HG02870 (cell line): ENCODE measurements around the gene EPB41L5.
"Not testable (repeated sequence)": the region's sequence is repeated elsewhere in the genome, so short reads cannot be mapped to it uniquely, and the experiment has no call there.

ENCODE experiments used
- ATAC-seq: cut with Tn5 transposase; IDR thresholded peaks from one replicate; pipeline ENCODE4 v1.9.1; 2021; ENCODE audit warnings: mild to moderate bottlenecking, moderate library complexity; ENCODE audit not compliant: unreplicated experiment

The EPB41L5 gene

DNA sequence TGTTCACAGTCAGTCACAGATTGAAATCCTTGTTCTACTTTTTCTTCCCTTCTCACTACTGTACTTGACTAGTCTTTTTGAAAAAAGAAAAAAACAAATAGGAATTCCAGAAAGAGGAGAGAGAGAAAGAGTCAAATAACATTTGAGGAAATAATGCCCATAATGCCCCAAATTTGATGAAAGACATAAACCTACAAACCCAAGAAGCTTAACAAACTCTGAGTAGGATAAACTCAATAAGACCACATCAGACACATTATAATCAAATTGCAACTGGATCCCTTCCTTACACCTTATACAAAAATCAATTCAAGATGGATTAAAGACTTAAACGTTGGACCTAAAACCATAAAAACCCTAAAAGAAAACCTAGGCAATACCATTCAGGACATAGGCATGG is 179.4 kb downstream of the EPB41L5 start:
- no peak for ATAC-seq

DNA sequence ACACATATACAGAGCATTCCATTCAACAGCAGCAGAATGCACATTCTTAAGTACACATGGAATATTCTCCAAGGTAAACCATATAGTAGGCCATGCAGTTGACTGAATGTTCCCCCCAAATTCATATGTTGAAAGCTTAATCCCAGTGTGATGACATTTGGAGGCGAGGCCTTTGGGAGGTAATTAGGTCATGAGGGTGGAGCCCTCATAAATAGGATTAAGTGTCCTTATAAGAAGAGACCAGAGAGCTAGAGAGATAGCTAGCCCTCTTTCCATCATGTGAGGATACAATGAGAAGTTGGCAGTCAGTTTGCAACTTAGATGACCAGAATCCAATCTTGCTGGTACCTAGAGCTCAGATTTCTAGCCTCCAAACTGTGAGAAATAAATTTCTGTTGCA is 182.7 kb downstream of the EPB41L5 start:
- no peak for ATAC-seq

DNA sequence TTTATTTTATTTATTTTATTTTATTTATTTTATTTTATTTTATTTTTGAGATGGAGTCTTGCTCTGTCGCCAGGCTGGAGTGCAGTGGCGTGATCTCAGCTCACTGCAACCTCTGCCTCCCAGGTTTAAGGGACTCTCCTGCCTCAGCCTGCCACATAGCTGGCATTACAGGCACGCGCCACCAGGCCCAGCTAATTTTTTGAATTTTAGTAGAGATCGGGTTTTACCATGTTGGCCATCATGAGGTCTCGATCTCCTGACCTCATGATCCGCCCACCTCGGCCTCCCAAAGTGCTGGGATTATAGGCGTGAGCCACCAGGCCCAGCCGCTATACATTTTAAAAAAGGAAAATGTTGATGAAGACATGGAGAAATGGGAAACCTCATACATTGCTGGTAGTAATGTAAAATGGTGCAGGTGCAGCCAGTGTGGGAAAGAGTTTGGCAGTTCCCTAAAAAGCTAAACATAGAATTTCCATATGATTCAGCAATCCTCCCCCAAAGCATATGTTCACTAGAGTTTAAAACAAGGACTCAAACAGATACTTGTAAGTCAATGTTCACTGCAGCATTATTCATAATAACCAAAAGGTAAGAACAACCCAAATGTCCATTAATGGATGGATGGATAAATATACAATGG is 187.1 kb downstream of the EPB41L5 start:
- ATAC-seq: not testable (repeated sequence)

DNA sequence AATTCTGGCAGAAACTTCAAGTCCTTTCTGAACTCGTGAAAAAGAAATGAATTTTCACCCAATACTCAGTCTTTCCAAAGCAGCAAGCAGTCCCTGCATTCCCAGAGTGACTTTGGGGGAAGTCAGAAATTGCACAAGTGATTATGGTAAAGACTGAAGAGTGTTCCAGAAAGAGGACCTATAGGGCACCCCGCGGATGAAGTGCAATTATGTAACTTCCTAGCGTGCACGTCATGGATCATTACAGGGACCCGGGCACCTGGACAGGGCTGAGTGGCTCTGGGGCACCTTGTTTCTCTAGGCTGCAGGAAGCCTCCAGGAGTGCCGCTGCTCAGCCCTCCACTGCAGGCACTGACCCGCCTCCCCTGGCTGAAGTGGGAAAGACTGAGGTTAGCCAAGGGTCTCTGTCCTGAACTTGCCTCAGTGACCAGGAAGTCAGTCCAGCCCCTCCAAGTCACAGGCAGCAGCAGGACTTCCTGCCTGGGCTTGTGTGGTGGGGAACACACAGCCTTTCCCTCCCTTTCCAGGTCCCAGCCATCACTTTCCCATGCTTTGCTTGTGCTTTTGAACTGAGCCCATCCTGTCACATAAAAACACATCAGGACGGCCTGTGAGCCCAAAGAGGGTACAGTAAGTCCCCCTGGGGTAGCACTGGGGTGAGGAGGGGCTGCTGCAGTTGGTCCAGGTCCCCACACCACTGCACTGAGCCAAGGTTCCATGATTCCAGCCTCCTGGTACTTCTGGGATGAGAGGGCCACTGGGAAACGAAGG is 190.6 kb downstream of the EPB41L5 start:
- ATAC-seq: no peak

DNA sequence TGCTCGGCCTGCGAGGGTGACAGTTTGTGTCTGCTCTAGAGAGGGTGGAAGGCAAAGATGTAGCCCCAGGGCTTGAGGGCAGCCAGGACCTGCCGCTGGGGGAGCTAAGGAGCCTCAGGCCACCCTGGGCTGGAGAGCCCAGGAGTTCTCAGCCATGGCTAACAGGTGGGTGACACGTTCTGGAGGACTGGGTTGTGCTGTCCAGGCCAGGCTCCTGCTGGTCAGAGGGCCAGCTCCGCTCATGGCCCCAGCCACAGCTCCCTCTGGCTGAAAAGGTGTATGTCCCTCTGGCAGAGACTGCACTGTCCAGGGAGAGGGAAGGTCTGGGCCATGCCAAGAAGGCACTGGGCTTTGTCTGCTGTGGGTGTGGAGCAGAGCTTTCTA is 191.1 kb downstream of the EPB41L5 start:
- ATAC-seq: no peak

DNA sequence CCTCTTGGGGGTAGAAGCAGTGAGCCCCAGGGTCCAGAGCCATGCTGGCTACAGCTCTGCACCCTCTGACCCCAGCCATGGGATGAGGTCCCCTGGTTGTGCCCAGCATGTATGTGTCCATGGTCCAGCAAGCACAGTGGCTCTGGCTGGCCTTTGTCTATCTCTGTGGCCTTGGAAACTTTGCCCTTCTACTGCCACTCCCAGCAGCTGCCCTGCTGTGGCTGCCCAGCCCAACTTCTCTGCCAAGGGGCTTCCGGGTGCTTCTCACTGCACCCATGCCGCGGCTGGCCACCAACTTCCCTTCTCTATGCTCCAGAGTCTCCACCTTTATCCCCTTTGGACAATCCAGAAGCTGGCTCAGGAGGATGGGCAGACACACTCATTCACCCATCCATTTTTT is 191.5 kb downstream of the EPB41L5 start:
- no peak for ATAC-seq

DNA sequence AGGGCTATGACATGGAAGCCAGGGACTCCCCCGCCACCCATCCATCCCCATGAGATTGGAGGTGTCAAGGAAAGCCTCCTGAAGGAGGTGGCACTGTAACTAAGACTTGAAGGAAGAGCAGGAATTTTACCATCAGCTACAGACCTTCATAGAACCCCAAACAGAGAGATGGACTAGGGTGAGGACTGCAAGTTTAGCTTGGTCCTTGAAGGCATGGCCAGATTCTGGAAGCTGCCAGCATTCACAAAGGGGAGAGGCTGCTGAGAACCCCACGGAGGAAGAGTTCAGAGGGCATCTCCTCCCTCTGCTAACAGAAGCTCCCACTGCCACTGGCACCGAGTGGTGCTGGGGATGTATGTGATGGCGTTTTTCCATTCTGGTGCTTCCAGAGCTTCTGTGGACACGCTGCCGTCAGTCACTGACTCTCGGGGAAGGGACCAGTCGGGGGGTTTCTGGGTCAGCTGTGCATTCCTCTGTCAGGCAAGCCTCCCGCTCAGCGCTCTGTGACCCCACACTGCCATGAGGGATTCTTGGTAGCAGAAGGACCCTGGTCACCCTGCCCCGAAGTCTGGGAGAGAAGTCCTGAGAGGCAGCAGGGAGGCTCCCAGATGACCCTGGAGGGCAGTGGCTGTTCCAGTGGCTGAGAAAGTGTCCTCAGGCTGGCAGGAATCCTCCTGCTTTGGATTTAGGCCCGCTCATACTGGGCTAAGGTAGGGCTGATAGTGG is 192.2 kb downstream of the EPB41L5 start:
- ATAC-seq: no peak

DNA sequence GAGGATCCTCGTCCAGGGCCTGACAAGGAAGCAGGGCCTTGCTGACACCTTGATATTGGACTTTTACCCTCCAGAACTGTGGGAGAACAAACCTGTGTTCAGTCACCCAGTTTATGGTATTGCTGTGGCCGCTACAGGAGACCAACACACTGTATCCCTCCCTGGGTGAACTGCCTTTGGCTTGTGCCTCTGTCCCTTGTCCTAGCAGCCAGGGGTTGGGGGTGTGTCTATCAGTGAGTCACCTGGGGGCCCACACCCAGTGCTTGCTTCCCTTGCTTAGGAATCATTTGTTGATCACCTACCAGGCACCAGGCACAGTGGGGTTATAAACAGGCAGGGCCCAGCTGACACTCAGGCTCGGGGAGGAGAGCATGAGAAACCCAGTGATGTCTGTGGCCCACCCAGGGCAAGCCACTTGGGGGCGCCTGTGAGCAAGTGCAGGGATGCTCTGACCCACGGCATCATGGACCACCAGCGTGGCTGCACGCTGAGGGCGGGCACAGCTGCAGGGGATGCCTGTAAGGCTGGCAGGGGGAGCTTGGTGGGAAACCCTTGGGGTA is 193.2 kb downstream of the EPB41L5 start:
- ATAC-seq: no peak

DNA sequence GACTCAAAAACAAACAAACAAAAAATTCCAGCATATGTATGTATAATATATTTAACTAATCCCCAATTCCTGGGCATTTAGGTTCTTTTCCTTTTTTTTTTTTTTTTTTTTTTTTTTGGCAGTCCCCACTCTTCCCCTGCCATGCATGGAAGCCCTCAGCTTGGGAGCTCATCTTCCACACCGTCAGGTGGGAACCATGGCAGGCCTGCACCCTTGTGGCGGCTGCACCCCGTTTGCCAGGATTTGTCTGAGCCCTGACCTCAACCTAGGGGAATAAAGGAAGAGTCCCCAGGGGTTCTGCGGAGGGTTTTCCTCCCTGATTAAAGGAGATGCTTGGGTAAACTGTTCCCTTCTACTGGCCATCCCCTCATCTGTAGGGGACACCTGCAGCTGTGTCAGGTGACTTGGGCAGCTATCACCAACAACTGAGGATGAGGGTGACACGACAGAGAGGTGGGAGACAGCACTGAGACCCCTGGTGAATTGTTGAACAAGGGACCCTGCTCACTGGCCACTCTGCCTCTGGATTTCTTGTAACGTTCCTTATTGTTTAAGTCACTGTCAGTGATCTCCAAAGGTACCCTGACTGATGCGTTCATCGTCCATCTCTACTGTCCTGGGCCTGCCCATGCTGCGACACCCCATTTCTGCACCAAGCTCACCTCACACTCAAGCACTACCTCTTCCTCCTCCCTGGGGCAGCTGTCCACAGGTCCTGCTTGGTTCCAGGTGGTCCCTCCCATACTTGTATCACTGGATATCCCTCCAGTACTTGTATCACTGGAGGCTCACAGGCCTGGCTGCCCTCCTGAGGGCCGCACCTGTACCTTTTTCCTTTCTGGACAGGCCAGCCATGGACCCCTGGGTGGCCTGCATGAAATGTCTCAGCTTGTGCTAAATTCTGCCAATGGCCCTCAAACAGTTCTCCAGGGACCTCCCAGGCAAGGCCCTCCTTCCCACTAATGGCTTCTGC is 195.8 kb downstream of the EPB41L5 start:
- no peak for ATAC-seq

DNA sequence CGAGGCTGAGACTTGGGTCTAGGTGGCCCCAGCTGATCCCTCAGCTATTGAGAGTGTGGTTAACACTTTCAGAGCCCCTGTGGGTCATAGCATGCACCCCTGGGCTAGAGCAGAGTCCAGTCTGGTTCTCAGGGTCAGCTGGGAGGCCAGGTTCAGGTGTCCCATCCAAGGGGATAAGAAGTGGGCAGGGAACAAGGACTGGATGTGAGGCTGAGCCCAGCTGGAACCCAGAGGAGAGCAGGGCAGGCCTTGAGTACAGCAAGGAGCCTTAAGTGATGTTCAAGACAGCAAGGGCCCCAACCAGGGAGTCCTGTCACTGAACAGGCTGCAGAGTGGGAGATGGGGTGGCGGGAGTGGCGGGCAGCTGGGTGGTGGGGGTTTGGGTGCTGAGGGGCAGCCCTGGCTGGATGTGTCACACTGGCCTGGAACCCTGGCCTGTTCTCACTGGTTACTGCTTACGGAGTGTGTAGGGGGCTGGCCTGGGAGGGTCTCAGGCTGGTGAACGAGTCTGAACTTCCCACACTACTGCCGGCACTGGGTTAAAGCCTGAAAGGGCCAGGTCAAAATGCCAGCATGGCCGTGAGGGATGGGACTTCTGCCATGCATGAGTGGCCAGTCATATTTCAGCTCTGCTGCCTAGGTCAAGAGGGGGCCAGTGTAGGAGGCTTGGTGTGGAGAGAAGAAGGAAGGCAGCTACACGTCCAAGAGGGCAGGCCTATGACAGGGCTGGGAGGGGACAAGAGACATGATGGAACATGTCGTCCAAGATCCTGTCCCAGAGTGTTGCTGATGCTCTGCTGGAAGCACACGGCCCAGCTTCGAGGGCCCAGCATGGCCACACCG is 196.8 kb downstream of the EPB41L5 start:
- no peak for ATAC-seq

DNA sequence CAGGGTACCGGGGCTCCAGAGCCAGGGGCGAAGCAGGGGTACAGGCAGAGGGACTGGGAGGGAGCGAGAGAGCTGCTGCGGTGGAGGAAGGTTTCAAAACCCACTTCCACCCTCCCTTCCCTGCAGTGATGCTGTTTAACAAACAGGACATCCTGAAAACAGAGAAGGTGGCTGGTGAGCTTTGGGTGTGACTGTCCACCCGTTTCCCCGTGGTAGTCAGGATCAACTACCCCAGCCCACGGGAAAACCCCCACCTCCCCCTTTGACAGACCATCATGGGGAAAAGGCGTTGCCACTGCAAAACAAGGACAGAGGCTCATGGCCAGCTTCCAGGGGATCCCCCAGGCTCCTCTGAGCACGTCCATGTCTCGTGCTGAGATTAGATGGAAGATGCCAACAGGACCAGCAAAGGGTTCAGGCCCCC is 197.4 kb downstream of the EPB41L5 start:
- no peak for ATAC-seq

DNA sequence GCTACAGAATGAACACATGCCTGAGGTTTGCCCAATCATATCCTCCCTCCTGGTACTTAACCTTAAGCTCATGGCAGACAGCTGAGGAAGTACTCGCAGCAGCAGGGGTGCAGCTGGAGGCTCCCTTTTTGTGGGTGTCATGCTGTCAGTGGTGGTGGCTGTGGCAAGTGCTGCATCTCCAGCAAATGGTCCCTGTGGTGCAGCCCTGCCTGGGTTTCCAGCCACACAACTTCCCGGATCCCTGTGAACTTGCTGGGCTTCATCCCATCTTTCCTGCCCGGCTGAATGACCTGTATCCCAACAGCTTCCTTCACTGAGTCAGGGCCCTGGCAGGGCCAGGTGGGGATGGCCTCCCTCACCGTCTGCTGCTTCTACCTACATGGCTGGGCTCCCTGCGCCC is 205.3 kb downstream of the EPB41L5 start:
- no peak for ATAC-seq

DNA sequence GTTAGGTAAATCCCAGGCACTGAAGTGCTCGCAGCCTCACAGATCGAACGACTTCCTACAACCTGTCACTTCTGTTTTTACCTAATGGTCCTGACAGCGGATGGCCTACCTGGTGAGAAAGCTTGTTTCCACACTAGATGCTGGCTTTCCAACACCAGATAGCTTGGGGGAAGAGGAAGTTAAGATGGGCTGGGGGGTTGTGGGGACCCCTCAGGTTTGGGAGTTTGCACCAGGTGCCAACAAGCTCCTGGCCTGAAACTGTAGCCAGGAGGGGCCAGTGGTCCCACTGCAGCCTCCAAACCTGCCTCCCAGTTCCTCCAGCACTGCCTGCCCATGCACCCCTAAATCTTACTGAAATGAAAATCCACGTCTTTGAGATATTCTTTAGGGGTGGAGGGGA is 206.4 kb downstream of the EPB41L5 start:
- no peak for ATAC-seq

DNA sequence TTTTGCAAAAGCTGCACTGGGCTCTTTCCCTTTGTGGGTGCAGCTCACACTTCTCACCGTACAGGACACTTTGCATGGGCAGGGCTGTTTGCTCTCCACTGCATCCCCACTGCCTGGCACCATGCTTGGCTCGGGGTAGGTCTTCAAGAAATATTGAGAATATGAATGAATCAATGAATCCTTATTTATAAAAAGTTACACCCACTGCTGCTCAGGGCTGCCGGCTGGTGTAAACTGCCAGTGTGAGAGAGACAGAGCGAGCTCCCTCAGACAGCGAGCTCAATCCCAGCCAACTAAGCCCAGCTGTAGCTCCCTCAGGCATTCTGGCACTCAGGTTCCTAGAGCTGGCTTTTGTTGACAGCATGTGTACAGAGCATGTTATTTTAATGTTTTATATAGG is 206.9 kb downstream of the EPB41L5 start:
- ATAC-seq: no peak

DNA sequence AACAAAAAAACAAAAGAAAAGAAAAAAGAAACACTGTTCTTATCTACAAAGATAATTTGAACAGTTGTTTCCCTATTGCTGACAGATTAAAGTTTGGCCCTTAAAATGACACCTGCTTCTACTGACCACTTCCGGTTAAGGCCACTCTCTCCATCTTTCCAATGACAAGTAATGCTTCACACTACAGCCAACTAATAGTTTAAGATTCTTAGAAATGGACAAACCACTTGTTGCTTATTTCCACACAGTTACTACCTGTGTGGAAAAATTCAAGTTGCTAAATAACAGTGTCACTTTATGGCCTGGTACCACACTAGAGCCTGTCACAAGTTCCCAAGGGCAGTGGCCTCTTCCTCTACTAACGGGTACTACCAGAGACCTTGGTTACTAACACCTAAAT is 207.9 kb downstream of the EPB41L5 start:
- no peak for ATAC-seq

DNA sequence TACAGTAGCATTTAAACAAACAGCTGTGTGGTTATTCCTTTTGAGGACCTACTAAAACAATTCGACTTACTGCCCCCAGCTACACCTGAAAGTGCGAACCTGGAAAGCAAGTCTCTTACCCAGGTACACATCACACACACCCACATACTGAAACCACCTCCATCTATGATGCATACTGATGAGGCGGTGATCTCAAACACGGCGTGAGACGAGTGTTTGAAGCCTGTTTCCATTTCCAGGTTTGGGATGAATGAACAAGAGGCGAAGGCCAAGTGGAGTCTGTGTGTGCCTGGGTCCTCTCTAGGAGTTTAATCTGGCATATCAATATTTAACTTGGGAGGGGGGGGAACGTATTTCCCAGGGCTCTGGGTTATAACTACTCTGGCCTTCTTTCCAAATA is 208.7 kb downstream of the EPB41L5 start:
- no peak for ATAC-seq

DNA sequence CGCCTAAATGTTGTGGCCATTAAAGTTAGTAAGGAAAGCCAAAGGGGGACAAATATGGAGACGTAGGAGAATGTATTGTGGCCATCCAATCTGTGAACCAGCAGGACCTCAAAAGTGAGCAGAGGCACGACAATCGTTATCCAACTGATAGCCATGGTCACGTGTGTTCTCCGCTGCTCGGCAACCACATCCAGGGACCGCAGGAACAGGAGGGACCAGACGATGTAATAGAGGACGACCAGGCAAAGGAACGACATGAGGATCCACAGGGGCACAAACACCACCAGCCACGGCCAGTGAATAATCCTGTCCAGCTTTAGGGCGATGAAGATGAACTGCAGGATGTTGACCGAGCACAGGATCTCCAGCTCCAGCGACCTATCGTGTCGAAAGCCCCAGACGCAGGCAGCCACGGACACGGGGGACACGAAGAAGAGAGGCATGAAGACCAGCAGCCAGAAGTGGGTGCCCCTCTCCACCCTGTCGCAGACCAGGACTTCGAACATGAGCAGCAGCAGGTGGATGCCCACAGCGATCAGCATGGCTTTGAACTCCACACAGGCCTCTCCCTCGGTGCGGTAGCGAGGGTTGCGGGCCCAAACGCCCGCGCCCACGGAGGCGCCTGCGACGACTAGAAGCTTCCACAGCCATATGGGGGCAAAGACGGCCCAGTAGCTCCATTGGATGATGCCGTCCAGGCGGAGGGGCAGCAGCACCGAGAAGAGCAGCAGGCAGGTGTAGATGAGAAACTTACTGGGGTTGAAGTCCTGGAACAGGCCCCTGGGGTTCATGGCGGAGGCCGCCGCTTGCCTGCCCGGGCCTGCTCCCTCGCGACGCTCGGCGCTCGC is 209.5 kb downstream of the EPB41L5 start:
- no peak for ATAC-seq

DNA sequence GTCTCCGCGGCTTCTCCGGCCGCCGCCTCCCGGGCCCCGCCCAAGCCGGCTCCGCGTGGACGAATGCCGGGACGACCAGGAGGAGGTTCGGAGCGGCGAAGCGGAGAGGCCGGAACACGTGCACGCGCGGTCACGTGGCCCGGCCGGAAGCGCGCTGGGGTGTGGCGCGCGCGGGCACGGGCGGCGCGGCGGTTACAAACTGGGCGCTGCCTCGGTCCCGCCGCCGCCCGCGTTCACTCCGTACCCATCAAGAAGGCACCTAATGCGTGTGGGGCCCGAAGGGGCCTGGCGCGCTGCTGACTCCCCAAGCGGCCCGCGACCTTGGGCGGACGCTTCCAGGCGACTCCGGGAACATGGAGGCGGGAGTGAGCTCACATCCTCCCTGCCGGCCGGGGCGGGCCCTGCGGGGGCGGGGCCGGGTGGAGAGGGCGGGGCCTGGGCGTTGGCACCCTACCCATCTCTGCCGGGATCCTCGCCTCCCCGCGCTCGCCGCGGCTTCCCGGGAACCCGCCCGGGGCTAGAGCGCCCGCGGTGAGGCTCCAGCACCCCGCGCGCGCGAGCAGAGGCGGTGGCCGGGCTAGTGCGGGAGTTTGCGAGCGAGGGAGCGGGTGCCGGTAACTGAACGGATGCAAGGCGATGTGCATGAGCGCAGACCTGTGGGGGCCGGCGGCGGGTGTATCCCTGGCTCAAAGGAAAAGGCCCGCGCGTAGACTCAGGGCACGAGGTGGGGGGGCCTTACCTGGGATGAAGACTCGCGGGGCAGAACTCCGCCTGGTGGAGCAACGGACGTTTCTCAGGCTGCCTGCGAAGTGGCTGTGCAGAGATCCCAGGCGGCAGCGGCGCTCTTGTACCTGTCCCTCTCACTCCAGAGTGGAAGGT is 210.4 kb downstream of the EPB41L5 start, which contains the start of gene TMEM185B:
Gene TMEM185B (minus strand): TSS at position 367 of the 879 bp plus-strand sequence. CDS start 424 bp downstream, outside the sequence.
- peak; percentile 84 for ATAC-seq
